ENCODE measurements around the gene SLC9A9. TPM values are rescaled to one million over a fixed set of nuclear protein-coding genes. Genes with fewer than 3 reads are reported as not detected.

The SLC9A9 gene
- total RNA-seq, 2 experiments from 2014 or later: 1.3 to 1.6 TPM

DNA sequence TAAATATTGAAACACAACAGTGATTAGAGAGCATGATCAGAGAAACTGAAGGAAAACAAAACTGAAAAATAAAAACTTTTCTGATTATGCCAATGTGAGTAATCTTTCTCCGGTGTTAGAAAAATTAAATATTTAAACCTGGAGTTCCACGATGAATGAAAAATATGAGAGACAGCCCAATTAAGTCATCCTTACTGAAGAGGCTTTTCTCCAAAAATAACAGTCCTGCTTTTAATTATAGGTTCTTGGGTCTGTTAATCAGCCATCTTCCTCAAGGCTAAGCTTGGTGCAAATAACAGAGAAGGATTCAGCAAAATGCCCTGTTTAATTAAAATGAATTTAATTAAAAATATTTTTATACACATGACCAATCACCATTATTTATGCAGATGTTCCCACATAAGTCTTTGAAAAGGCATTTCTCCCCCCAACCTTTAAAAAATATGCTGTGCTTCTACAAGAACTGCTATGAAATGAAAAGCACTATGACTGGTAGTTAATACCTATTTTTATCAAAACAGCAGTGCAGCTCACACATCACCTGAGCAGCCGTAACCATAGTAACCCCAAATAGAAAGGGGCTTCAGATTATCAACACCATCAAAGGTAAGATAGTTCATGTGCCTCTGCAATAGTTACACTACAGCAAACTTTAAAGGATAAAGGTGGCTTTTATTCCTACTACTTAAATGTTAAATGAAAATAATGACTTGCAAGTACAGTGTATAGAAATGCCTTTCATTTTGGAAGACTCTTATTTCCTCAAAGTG is 175.7 kb downstream of the SLC9A9 start:
- Mint-ChIP-seq H3K9me3 (no peaks in the 10 kb centered on the region), H3K27ac (no peak overlapping the region), H3K27me3 (no peaks in the 10 kb centered on the region), H3K4me1 (ENCODE audit: low read depth) (peaks cover 14% of the 10 kb centered on the region), H3K36me3 (no peaks in the 10 kb centered on the region), H3K4me3 (no peak overlapping the region)
- POLR2A ChIA-PET: no interaction called here
- intact Hi-C loops (cut with micrococcal nuclease): loop anchor here (10.0 kb wide), 1 partner anchor 668 kb away; the partner anchor contains the start of gene U2SURP
- DNase-seq: no peak
- CTCF ChIA-PET: interaction anchor here (2.0 to 2.4 kb wide), 2 partner anchors 13 to 632 kb away, joined by 7 to 18 read pairs; no protein-coding TSS in a partner anchor

GRCh38 chr3:143671626-143672025 is 176.6 kb downstream of the SLC9A9 start:
- Mint-ChIP-seq H3K27ac (no peak overlapping the region), H3K9me3 (no peaks in the 10 kb centered on the region), H3K27me3 (no peaks in the 10 kb centered on the region), H3K4me3 (no peak overlapping the region), H3K36me3 (no peaks in the 10 kb centered on the region), H3K4me1 (ENCODE audit: low read depth) (peaks cover 14% of the 10 kb centered on the region)
- intact Hi-C loops (cut with micrococcal nuclease): loop anchor here (10.0 kb wide), 1 partner anchor 667 kb away; the partner anchor contains the start of gene U2SURP
- DNase-seq: no peak
- ChIA-PET POLR2A (no interaction called here), CTCF (no interaction called here)

DNA sequence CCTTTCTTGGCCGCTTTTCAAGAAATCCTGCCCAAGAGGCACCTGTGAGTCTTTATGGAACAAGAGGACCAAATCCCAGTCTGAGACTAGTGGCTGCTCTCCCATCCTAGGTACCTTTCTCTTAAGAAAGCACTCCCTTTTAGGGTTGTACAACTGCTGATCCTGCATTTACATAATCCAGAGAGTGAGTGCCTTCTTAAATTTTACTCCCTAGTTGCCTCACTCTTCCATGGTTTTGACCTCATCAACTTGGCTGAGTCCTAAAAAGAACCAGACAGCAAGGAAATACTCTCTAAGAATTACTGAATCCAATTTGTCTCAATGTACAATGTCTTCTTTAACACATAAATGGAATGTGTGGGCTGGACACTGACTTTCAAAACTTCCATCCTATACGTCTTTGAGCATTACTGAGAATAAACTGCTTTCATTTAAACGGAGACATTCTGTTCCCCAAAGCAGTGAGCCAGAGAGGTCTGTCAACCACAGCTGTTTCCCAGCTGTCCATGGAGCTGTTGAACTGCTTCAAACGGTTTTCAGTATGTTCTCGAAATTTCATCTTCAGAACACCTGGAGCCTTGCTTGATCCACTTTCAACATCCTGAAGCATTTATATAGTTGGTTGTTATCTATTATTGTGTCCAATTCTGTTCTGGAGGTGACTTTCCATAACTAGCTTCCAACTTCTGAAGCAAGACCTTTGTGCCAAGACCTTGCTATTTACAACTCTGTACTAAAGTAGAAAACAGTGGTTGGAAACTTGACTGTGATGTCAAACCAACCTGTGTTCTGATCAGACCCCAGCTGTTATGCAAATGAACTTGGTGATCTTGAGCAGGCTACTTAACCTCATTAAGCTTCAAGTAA is 179.1 kb downstream of the SLC9A9 start:
- Mint-ChIP-seq H3K27me3 (no peaks in the 10 kb centered on the region), H3K4me3 (no peak overlapping the region), H3K36me3 (peaks cover 4% of the 10 kb centered on the region), H3K9me3 (no peaks in the 10 kb centered on the region), H3K4me1 (ENCODE audit: low read depth) (peaks cover 10% of the 10 kb centered on the region), H3K27ac (no peak overlapping the region)
- POLR2A ChIA-PET: no interaction called here
- intact Hi-C loops (cut with micrococcal nuclease): no loop called here
- no peak for DNase-seq
- CTCF ChIA-PET: no interaction called here

DNA sequence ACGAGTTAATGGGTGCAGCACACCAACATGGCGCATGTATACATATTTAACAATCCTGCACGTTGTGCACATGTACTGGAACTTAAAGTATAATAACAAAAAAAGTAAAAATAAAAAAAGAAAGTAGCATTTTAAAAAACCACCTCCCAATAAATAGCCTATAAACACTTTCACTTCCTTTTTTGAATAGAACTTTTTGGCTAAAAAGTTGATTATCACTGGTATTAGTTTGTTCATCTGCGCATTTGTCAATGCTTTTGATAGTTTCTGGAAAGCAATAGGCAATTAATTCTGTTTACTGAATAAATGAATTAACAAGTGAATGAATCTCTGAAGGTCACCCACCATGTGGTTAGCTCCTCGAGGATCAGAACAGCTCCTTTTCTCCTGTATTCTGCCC is 179.9 kb downstream of the SLC9A9 start:
- no peak overlapping the region for H3K27ac Mint-ChIP-seq
- no peaks in the 10 kb centered on the region for H3K27me3 Mint-ChIP-seq

GRCh38 chr3:143661677-143662076 is 186.6 kb downstream of the SLC9A9 start:
- no peak for DNase-seq
- Mint-ChIP-seq H3K27ac (no peak overlapping the region), H3K4me1 (ENCODE audit: low read depth) (no peaks in the 10 kb centered on the region), H3K36me3 (peaks cover 8% of the 10 kb centered on the region), H3K9me3 (no peaks in the 10 kb centered on the region), H3K4me3 (no peak overlapping the region), H3K27me3 (no peaks in the 10 kb centered on the region)
- intact Hi-C loops (cut with micrococcal nuclease): no loop called here
- POLR2A ChIA-PET: no interaction called here
- CTCF ChIA-PET: interaction anchor here (1.3 kb wide), 1 partner anchor 13 kb away, joined by 5 read pairs; no protein-coding TSS in a partner anchor

More for the DNA sequence above, 179.9 kb downstream of the SLC9A9 start:
- DNase-seq: no peak
- Mint-ChIP-seq H3K4me3 (no peak overlapping the region), H3K9me3 (no peaks in the 10 kb centered on the region), H3K36me3 (peaks cover 8% of the 10 kb centered on the region), H3K4me1 (ENCODE audit: low read depth) (peaks cover 8% of the 10 kb centered on the region)
- CTCF ChIA-PET: no interaction called here
- intact Hi-C loops (cut with micrococcal nuclease): no loop called here
- POLR2A ChIA-PET: no interaction called here

DNA sequence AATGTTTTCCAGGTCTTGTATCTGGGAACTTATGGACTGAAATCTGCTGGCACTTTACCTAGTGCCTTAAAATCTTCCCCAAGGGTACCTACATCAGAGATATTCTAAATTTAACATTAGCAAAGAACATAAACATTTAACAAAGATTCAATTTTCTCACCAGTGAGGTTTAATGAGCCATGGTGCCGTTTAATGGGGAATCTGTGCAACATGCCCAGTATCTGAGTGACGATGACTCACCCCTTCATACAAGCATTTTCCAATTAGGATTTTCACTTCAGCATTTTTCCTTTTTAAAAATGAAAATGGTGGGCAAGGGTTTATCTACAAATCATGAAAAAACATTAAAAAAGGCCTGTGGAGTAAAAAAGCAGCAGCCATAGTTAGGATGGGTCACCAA is 189.4 kb downstream of the SLC9A9 start:
- CTCF ChIA-PET: no interaction called here
- Mint-ChIP-seq H3K36me3 (peaks cover 2% of the 10 kb centered on the region), H3K4me3 (no peak overlapping the region), H3K4me1 (ENCODE audit: low read depth) (no peaks in the 10 kb centered on the region), H3K27me3 (no peaks in the 10 kb centered on the region), H3K27ac (no peak overlapping the region), H3K9me3 (no peaks in the 10 kb centered on the region)
- DNase-seq: no peak
- intact Hi-C loops (cut with micrococcal nuclease): no loop called here
- POLR2A ChIA-PET: no interaction called here

DNA sequence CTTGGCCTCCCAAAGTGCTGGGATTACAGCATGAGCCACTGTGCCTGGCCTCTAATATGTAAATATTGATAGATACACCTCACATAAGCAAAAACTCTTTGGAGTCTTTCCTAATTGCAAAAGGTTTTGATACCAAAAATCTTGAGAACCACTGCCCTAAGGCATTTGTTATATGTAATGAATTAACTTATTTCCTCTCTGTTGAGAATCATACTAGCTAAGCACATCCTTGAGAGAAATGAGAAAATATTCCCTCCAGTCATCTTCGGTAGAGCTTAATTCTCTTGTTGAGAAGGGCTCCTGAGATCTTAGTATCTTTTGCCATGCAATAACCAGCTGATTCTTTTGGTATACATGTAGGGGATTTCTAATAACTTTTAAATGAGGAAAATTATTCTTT is 190.2 kb downstream of the SLC9A9 start:
- CTCF ChIA-PET: interaction anchor here (3.5 kb wide), 1 partner anchor 16 kb away, joined by 11 read pairs; no protein-coding TSS in a partner anchor

GRCh38 chr3:143657391-143657790 is 190.9 kb downstream of the SLC9A9 start:
- ChIA-PET CTCF (interaction anchor here (3.5 kb wide), 1 partner anchor 17 kb away, joined by 11 read pairs; no protein-coding TSS in a partner anchor), POLR2A (no interaction called here)
- no peak overlapping the region for H3K4me3 Mint-ChIP-seq

More for the DNA sequence above, 190.2 kb downstream of the SLC9A9 start:
- H3K4me3 Mint-ChIP-seq: no peak overlapping the region
- DNase-seq: no peak
- H3K9me3 Mint-ChIP-seq: no peaks in the 10 kb centered on the region
- intact Hi-C loops (cut with micrococcal nuclease): no loop called here
- H3K27ac Mint-ChIP-seq: no peak overlapping the region
- no peaks in the 10 kb centered on the region for H3K27me3 Mint-ChIP-seq
- POLR2A ChIA-PET: no interaction called here
- H3K36me3 Mint-ChIP-seq: no peaks in the 10 kb centered on the region
- no peaks in the 10 kb centered on the region for H3K4me1 Mint-ChIP-seq (ENCODE audit: low read depth)

DNA sequence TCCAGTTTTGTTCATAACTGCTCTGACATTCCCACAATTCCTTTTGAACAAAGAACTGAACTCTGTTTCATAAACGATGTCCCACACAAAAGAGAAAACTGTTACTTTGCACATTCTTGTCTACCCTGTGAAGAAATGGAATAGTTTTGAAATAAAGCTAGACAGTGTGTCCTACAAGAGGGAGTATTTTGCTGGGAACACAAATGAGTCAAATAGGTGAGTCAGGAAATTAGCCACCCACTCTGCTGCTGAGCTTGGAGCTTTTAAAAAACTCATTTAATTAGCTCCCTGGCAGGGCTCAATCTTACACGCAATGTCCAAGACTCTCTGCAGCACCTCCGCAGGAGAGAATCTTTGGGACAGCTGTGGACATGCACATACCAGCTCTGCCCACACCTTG is 193.4 kb downstream of the SLC9A9 start:
- Mint-ChIP-seq H3K4me3 (no peak overlapping the region), H3K36me3 (peaks cover 11% of the 10 kb centered on the region), H3K9me3 (no peaks in the 10 kb centered on the region), H3K4me1 (ENCODE audit: low read depth) (no peaks in the 10 kb centered on the region), H3K27ac (no peak overlapping the region), H3K27me3 (no peaks in the 10 kb centered on the region)
- CTCF ChIA-PET: interaction anchor here (3.5 kb wide), 1 partner anchor 19 kb away, joined by 11 read pairs; no protein-coding TSS in a partner anchor
- POLR2A ChIA-PET: interaction anchor here (0.6 kb wide), 1 partner anchor 169 kb away, joined by 3 read pairs; no protein-coding TSS in a partner anchor
- DNase-seq: no peak
- intact Hi-C loops (cut with micrococcal nuclease): no loop called here

More at GRCh38 chr3:143657391-143657790, 190.9 kb downstream of the SLC9A9 start:
- no peak for DNase-seq
- no peak overlapping the region for H3K27ac Mint-ChIP-seq
- intact Hi-C loops (cut with micrococcal nuclease): no loop called here
- no peaks in the 10 kb centered on the region for H3K27me3 Mint-ChIP-seq
- no peaks in the 10 kb centered on the region for H3K36me3 Mint-ChIP-seq
- no peaks in the 10 kb centered on the region for H3K9me3 Mint-ChIP-seq
- no peaks in the 10 kb centered on the region for H3K4me1 Mint-ChIP-seq (ENCODE audit: low read depth)

- H3K4me3 Mint-ChIP-seq: no peak overlapping the region
- no peak overlapping the region for H3K27ac Mint-ChIP-seq
- peaks cover 15% of the 10 kb centered on the region for H3K36me3 Mint-ChIP-seq
- H3K4me1 Mint-ChIP-seq (ENCODE audit: low read depth): no peaks in the 10 kb centered on the region
- DNase-seq: no peak
- intact Hi-C loops (cut with micrococcal nuclease): no loop called here
- no peaks in the 10 kb centered on the region for H3K27me3 Mint-ChIP-seq
- H3K9me3 Mint-ChIP-seq: no peaks in the 10 kb centered on the region
- POLR2A ChIA-PET: no interaction called here
- CTCF ChIA-PET: no interaction called here
Observed at GRCh38 chr3:143653935-143654334, 194.3 kb downstream of the SLC9A9 start.

DNA sequence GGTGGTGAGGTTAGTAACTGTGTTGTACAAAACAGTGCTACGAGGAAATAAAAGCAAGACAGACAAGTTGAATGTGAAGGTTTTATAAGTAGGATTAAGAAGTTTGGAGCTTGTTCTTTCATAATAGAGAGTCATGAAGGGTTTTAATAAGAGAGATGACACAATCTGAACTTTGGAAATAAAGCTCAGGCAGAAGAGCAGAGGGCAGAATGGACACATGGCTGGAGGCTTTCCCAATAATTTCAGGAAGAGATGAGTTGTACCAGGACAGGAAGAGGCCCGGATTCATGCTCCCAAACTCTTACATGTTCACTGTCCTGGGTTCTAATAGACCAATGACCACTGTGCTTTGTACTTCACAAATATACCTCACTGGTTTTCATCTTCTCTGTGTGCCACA is 194.8 kb downstream of the SLC9A9 start:
- H3K36me3 Mint-ChIP-seq: peaks cover 16% of the 10 kb centered on the region
- no peaks in the 10 kb centered on the region for H3K9me3 Mint-ChIP-seq
- no peak overlapping the region for H3K4me3 Mint-ChIP-seq
- intact Hi-C loops (cut with micrococcal nuclease): no loop called here
- H3K27ac Mint-ChIP-seq: no peak overlapping the region
- ChIA-PET POLR2A (no interaction called here), CTCF (no interaction called here)
- no peak for DNase-seq
- H3K27me3 Mint-ChIP-seq: no peaks in the 10 kb centered on the region
- H3K4me1 Mint-ChIP-seq (ENCODE audit: low read depth): no peaks in the 10 kb centered on the region

- CTCF ChIA-PET: interaction anchor here (0.6 kb wide), 1 partner anchor 781 kb away, joined by 3 read pairs; no protein-coding TSS in a partner anchor
- no peaks in the 10 kb centered on the region for H3K27me3 Mint-ChIP-seq
- intact Hi-C loops (cut with micrococcal nuclease): no loop called here
- H3K4me3 Mint-ChIP-seq: no peak overlapping the region
- H3K36me3 Mint-ChIP-seq: peaks cover 16% of the 10 kb centered on the region
- DNase-seq: no peak
- no peak overlapping the region for H3K27ac Mint-ChIP-seq
- no peaks in the 10 kb centered on the region for H3K9me3 Mint-ChIP-seq
- H3K4me1 Mint-ChIP-seq (ENCODE audit: low read depth): no peaks in the 10 kb centered on the region
- POLR2A ChIA-PET: no interaction called here
Observed at GRCh38 chr3:143652118-143652517, 196.2 kb downstream of the SLC9A9 start.
